AG09319 (cell line): ENCODE data around the gene TRIM59.

Source experiments
- DNase-seq: peaks from one replicate; pipeline ENCODE4 v3.0.0-alpha.2; 2010; ENCODE audit warnings: low read depth; ENCODE audit errors: extremely low read depth
- TF ChIP-seq, protein P1 (sequence below): IDR thresholded peaks from 2 replicates; pipeline ENCODE4 v1.5.1; 2011; ENCODE audit warnings: low read depth, mild to moderate bottlenecking, inconsistent platforms, low read length, moderate library complexity

The TRIM59 gene

DNA sequence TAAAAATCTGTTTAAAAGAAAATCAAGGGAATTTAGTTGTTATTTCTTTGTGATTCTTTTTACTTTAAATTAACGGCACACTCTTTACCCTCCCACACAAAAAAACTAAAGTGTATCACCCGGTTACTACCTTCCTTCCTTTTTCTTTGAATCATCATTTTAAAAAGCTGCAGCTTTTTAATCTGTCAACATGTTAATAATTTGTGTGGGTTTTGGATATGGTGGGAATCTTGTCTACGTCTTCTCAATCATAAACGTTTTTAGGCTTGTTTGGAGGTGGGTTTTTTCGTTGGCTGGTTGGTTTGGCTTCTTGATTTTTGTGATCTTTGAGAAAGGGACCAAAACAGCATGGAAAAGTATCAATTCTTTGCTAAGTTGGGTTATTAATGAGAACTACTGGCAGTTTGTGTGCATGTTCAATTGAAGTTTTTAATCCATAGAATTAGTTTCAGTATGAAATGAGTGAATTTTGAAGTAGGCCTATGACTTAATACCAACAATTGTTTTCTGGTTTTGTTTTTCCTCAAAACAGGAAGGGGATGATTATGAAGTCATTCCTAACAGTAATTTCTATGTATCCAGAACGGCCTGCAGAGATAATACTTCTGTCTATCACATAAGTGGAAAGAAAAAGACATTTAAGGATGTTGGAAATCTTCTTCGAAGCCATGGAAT lies 45.7 kb downstream of the TRIM59 start:
- TF ChIP-seq, protein P1, sequence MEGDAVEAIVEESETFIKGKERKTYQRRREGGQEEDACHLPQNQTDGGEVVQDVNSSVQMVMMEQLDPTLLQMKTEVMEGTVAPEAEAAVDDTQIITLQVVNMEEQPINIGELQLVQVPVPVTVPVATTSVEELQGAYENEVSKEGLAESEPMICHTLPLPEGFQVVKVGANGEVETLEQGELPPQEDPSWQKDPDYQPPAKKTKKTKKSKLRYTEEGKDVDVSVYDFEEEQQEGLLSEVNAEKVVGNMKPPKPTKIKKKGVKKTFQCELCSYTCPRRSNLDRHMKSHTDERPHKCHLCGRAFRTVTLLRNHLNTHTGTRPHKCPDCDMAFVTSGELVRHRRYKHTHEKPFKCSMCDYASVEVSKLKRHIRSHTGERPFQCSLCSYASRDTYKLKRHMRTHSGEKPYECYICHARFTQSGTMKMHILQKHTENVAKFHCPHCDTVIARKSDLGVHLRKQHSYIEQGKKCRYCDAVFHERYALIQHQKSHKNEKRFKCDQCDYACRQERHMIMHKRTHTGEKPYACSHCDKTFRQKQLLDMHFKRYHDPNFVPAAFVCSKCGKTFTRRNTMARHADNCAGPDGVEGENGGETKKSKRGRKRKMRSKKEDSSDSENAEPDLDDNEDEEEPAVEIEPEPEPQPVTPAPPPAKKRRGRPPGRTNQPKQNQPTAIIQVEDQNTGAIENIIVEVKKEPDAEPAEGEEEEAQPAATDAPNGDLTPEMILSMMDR: no peak
- DNase-seq: no peak

- TF ChIP-seq, protein P1: no peak
Observed at GRCh38 chr3:160403028-160403545, 46.5 kb downstream of the TRIM59 start.

DNA sequence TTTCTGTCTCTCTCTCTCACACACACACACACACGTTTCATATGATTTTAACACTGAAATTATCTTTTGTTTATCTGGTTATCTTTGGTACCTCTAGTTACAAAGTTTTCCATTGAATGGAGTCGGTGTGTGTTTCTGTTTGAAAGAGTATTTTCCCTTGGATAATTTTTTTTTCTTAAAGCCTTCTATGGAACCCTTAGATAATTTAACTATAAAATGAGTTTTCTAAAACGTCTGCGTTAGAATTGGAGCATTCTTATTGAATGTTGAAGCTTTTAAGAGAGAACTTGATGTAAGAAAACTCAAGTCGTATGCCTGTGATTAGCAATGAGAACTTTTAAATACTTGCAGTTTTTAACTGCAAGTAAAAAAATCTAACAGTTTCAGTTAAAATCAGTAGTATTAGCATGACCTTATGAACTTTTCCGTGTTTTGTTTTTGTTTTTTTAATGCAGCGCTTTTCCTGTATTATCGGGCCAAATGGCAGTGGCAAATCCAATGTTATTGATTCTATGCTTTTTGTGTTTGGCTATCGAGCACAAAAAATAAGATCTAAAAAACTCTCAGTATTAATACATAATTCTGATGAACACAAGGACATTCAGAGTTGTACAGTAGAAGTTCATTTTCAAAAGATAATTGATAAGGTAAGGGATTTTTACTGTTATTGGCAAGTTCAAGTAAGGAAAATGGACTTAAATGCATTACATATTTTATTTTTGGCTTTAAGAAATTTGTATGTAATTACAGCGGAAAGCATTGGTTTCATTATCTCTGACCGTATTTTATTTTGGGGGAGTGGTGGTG lies 47.2 kb downstream of the TRIM59 start:
- TF ChIP-seq, protein P1: no peak
- DNase-seq: no peak

More at GRCh38 chr3:160403028-160403545, 46.5 kb downstream of the TRIM59 start:
- DNase-seq: no peak

- TF ChIP-seq, protein P1: no peak
- DNase-seq: no peak
Observed at GRCh38 chr3:160401291-160402095, 48.1 kb downstream of the TRIM59 start.

- no peak for DNase-seq
- TF ChIP-seq, protein P1: no peak
Observed at GRCh38 chr3:160400702-160401150, 48.9 kb downstream of the TRIM59 start.

DNA sequence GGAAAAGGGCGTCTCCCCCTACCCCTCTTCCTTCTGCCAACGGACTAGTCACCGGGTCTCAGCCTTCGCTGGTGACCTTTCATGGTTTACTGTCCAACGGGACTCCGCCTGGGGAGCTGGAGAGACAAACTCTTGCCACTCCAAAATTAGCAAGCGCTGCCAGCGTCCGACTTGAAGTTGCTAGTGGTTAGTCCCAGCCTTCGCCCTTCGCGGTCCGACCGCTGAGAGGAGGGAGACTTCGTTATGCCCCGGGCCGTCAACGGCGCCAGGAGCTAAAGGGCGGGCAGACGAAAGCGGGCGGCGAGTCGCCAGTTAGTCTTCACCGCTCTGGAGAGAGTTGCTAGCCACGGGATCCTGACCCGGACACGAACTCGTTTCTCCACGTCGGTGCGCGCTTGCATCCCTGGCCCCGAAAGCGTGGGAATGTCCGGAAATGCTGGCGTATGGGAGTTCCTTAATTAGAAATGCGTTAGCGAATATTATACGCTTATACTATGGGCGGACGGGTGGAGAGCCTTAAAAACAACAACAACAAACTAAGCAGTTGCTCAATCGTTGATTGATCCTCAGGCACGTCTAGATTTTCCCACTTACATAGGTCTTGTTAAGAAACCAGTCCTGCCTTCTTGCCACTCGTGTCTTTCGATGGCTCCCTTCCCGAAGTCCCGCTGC lies 49.4 kb downstream of the TRIM59 start:
- DNase-seq: no peak
- TF ChIP-seq, protein P1: no peak
